Stimulated activated naive CD4-positive, alpha-beta T cell treated with Interleukin-2 at 50 U/mL for 16 hours (primary cell): ENCODE data around the gene SLC35D3.
"Not testable (repeated sequence)": the region's sequence is repeated elsewhere in the genome, so short reads cannot be mapped to it uniquely, and the experiment has no call there.

Experiments
- DNase-seq: peaks from one replicate; lab custom pipeline; 2025; lab: John Stamatoyannopoulos, UW

SLC35D3 gene

GRCh38 chr6:136964398-136964797 lies 42.3 kb downstream of the SLC35D3 start:
- no peak for DNase-seq

DNA sequence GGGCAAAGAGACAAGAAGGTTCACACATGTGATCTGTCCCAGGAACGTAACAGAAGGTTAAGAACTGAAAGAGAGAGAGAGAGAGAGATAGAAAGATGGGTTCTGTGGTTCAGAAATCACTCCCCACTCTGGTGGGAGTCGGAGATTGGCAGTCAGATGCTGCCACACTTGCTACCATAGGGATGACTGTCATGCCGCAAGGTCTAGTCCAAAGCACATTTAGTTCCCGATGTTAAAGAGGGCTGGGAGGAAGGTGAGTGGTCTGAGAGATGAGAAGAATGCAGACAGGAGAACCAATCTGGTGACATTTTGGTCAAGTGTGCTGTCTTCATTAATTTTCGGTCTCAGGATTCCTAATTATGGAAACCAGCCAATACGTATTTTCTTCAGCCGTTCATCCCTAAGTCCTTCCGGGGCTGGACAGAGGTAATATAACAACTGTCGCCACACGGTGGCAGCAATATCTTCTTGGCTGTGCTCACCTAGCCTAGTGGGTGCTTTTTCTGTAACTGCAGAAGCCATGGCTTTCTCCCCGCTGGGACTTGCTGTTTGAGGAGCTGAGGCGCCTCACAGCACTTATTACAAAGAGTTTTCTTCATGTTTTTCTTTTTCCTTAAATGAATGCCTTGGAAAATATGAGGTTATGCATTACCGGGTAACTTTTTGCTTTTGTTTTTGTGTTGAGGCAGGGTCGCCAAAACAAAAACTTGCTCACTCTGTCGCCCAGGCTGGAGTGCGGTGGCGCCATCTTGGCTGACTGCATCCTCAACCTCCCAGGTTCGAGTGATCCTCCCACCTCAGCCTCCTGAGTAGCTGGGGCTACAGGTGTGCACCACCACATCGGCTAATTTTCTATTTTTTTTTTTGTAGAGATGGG lies 46.0 kb downstream of the SLC35D3 start:
- DNase-seq: peak; percentile 57

- DNase-seq: no peak
Observed at GRCh38 chr6:136968837-136969236, 46.7 kb downstream of the SLC35D3 start.

DNA sequence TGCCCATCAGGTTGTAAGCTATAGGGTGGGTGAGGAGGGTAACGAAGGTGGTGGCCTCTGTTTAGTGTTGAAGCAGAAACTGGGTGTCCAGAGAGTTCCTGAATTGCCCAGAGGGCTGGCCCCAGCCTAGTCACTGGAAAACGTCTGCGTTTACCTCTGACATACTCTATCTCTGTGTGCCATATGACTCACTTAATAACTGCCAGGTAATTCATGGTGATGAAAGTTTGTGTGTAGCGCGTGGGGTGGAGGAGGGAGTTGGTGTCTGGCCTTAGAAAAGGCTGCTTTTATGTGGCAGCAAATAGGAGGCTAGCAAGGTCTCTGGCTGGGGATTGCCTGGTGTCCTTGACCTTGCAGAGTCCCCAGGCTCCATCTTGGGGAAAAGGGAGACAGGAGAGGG lies 47.3 kb downstream of the SLC35D3 start:
- no peak for DNase-seq

- no peak for DNase-seq
Observed at GRCh38 chr6:136969930-136970329, 47.8 kb downstream of the SLC35D3 start.

- no peak for DNase-seq
Observed at GRCh38 chr6:136971609-136972008, 49.5 kb downstream of the SLC35D3 start.

GRCh38 chr6:136973781-136974180 lies 51.7 kb downstream of the SLC35D3 start:
- not testable (repeated sequence) for DNase-seq
